ENCODE measurements around the gene ATMIN.
A peak's percentile ranks its signal among the peaks of the same experiment; 100 is the strongest.

The ATMIN gene

DNA sequence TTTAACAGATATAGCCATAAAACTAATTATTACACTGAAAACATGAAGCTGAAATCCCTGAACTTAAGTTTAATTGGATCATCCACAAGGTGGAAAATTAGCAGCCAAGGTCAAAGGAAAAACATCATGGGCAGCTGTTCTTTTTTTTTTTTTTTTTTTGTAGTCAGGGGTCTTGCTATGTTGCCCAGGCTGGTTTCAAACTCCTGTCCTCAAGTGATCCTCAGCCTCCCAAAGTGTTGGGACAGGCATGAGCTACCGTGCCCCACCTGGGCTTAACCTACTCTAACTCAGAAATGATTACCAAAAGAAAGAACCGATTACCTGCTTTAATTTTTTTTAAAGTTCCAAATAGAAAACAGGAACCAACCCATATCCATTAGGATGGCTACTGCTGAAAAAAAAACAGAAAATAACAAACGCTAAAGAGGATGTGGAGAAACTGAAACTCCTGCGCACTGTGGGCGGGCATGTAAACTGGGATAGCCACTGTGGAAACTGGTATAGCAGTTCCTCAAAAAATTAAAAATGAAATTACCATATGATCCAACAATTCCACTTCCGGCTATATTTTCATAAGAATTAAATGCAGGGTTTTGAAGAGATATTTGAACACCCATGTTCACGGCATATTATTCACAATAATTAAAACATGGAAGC is 37.5 kb upstream of the ATMIN start:
- peak overlapping the region; percentile 69 for H3K4me3 ChIP-seq (ENCODE audit: low read depth, low read length)
- DNase-seq (ENCODE audit: low read depth) = no peak
- TF ChIP-seq, protein P1, sequence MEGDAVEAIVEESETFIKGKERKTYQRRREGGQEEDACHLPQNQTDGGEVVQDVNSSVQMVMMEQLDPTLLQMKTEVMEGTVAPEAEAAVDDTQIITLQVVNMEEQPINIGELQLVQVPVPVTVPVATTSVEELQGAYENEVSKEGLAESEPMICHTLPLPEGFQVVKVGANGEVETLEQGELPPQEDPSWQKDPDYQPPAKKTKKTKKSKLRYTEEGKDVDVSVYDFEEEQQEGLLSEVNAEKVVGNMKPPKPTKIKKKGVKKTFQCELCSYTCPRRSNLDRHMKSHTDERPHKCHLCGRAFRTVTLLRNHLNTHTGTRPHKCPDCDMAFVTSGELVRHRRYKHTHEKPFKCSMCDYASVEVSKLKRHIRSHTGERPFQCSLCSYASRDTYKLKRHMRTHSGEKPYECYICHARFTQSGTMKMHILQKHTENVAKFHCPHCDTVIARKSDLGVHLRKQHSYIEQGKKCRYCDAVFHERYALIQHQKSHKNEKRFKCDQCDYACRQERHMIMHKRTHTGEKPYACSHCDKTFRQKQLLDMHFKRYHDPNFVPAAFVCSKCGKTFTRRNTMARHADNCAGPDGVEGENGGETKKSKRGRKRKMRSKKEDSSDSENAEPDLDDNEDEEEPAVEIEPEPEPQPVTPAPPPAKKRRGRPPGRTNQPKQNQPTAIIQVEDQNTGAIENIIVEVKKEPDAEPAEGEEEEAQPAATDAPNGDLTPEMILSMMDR (IDR thresholded peaks at IDR 0.05; ENCODE audit: insufficient read depth, low read depth, low read length, missing control alignments) = no peak

GRCh38 chr16:81000873-81001272 is 34.8 kb upstream of the ATMIN start:
- DNase-seq (ENCODE audit: low read depth) = no peak
- no peak overlapping the region for H3K4me3 ChIP-seq (ENCODE audit: low read depth, low read length)
- TF ChIP-seq, protein P1 (IDR thresholded peaks at IDR 0.05; ENCODE audit: insufficient read depth, low read depth, low read length, missing control alignments) = no peak

GRCh38 chr16:81001330-81001729 is 34.3 kb upstream of the ATMIN start:
- TF ChIP-seq, protein P1 (IDR thresholded peaks at IDR 0.05; ENCODE audit: insufficient read depth, low read depth, low read length, missing control alignments) = no peak
- H3K4me3 ChIP-seq (ENCODE audit: low read depth, low read length) = no peak overlapping the region
- no peak for DNase-seq (ENCODE audit: low read depth)

DNA sequence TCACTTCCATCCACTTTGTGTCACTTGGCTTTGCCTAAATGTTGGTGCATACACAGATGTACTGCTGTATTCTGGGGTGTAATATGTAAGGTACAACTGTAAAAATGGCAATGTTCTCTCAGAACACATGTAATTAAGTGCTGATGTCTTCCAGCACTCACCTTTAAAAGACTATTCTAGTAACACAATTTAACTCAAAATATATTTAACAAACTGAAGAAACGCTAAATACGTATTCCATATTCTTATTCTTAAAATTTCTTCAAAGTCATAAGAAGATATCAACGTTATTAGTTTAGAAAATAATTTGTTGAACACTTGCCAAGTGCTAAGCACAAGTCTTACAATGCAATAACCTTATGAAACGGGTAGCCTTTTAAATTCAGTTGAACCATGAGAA is 32.6 kb upstream of the ATMIN start:
- DNase-seq (ENCODE audit: low read depth) = no peak
- TF ChIP-seq, protein P1 (IDR thresholded peaks at IDR 0.05; ENCODE audit: insufficient read depth, low read depth, low read length, missing control alignments) = no peak
- no peak overlapping the region for H3K4me3 ChIP-seq (ENCODE audit: low read depth, low read length)

DNA sequence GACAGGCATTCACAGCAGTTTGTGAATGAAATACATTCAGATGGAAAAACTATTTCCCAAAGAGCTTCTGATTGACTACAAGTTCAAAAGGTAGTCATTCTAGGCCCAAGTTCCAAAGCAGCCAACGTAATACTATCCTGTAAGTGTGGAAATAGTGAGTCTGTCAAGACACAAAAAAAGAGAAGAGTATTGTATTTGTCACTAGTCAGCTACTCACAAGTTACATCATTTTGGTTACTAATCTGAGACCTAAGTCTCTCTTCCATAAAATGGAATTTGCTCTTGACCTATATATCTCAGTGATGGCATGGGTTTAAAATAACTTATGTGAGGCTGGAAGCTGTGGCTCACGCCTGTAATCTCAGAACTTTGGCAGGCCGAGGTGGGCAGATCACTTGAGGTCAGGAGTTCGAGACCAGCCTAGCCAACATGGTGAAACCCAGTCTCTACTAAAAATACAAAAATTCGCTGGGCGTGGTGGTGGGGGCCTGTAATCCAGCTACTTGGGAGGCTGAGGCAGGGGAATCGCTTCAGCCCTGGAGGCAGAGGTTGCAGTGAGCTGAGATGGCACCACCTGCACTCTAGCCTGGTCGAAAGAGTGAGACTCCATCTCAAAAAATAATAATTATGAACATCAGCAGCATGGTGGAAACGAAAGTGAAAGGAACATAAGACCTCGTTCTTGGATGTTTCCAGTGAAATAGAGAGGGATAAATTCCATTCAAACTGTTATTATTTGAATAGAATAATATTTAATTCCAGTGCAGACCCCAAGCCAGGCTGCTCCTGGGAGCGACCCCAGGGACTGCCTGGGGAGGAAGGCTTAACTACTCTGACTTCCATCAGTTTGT is 31.8 kb upstream of the ATMIN start:
- peak; percentile 31 for DNase-seq (ENCODE audit: low read depth)
- H3K4me3 ChIP-seq (ENCODE audit: low read depth, low read length) = peak overlapping the region; percentile 89
- TF ChIP-seq, protein P1 (IDR thresholded peaks at IDR 0.05; ENCODE audit: insufficient read depth, low read depth, low read length, missing control alignments) = no peak

DNA sequence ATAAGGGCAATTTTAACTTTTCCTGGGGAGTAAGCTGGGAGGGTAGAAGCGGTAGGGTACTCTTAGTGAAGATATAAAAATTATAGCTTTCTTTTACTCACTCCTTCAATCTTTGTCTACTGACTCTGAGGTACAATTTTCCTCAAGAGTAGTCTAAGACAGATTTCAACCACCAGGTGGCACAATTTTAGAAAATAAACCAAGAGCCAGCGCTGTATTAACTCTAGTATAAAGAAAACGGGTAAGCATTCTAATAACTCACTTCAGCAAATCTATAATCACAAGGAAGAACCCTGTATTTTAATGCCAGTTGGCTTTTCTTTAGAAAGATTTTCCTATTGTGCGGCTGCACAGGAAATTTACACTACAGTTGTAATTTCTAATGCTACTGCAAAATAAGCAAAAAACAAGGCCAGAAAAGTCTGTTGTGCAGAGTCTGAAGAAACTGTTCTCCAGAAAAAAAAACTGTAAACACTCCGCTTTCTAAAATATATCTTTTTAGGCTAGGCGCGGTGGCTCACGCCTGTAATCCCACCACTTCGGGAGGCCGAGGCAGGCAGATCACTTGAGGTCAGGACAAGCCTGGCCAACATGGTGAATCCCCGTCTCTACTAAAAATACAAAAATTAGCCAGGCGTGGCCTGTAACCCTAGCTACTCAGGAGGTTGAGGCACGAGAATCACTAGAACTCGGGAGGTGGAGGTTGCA is 30.8 kb upstream of the ATMIN start:
- TF ChIP-seq, protein P1 (IDR thresholded peaks at IDR 0.05; ENCODE audit: insufficient read depth, low read depth, low read length, missing control alignments) = peak; percentile 35
- peak; percentile 69 for DNase-seq (ENCODE audit: low read depth)
- peak overlapping the region; percentile 89 for H3K4me3 ChIP-seq (ENCODE audit: low read depth, low read length)

Measured in GM12865 (cell line).